IMR-90 (cell line): ENCODE data around the gene AMDHD2. TPM values are rescaled to one million over a fixed set of nuclear protein-coding genes. Genes with fewer than 3 reads are reported as not detected.
"Not testable (repeated sequence)": the region's sequence is repeated elsewhere in the genome, so short reads cannot be mapped to it uniquely, and the experiment has no call there.

Experiments
- ATAC-seq: fragments of 200-7000 bp; cut with Tn5 transposase; 2 replicates; pipeline ENCODE4 v1.9.1; 2020; ENCODE audit warnings: low read depth, mild to moderate bottlenecking, moderate library complexity
- BruUV-seq: library from RNA; stranded (reverse); fragments of 400-500 nt; replicated peaks from 2 replicates; lab custom pipeline; 2021; lab: Mats Ljungman, UMichigan
- CTCF ChIA-PET: fragments of 300-600 bp; formaldehyde crosslinking; extraction: SDS; loops from one replicate; lab custom pipeline; 2021; ENCODE audit warnings: antibody characterized with exemption; lab: Yijun Ruan, JAX
- POLR2A ChIA-PET: fragments of 300-600 bp; sonication (Branson Sonifier 250); formaldehyde crosslinking; loops from one replicate; lab custom pipeline; 2022; ENCODE audit warnings: antibody characterized with exemption; ENCODE audit not compliant: unreplicated experiment; lab: Charles Lee
- DNase-seq: peaks from one replicate; pipeline ENCODE4 v3.0.0; 2013
- H2AFZ ChIP-seq: replicated peaks from 2 replicates; pipeline ENCODE3; 2013; ENCODE audit warnings: low read length, mild to moderate bottlenecking; ENCODE audit not compliant: poor library complexity
- H2AK5ac ChIP-seq: 2 replicates; pipeline ENCODE4 v1.6.1; 2013; ENCODE audit warnings: low read depth, low read length, inconsistent platforms
- H2AK9ac ChIP-seq: replicated peaks from 2 replicates; pipeline ENCODE3; 2013; ENCODE audit warnings: mild to moderate bottlenecking, low read depth, low read length, moderate library complexity; ENCODE audit not compliant: poor library complexity
- H2BK120ac ChIP-seq: 2 replicates; pipeline ENCODE4 v1.6.1; 2013; ENCODE audit warnings: low read depth, low read length, inconsistent platforms
- H2BK15ac ChIP-seq: 3 replicates; pipeline ENCODE4 v1.6.1; 2013; ENCODE audit warnings: low read depth, low read length, inconsistent platforms
- H2BK20ac ChIP-seq: 2 replicates; pipeline ENCODE4 v1.6.1; 2013; ENCODE audit warnings: low read depth, mild to moderate bottlenecking, inconsistent platforms, low read length, moderate library complexity
- H2BK5ac ChIP-seq: 2 replicates; pipeline ENCODE4 v1.6.1; 2013; ENCODE audit warnings: mild to moderate bottlenecking, low read depth, low read length, inconsistent platforms; ENCODE audit not compliant: poor library complexity, severe bottlenecking
- H3K14ac ChIP-seq: replicated peaks from 2 replicates; pipeline ENCODE4 v1.6.1; 2013; ENCODE audit warnings: low read depth, low read length, inconsistent platforms
- H3K18ac ChIP-seq: 2 replicates; pipeline ENCODE4 v1.6.1; 2013; ENCODE audit warnings: low read depth, low read length, control low read depth
- H3K23ac ChIP-seq: 2 replicates; pipeline ENCODE4 v1.6.1; 2013; ENCODE audit warnings: low read depth, low read length, inconsistent platforms
- H3K27ac ChIP-seq: 2 replicates; pipeline ENCODE4 v1.5.1; 2013; ENCODE audit warnings: mild to moderate bottlenecking, control low read depth, low read length; ENCODE audit not compliant: insufficient read depth
- H3K27me3 ChIP-seq: 2 replicates; pipeline ENCODE4 v1.6.1; 2013; ENCODE audit warnings: low read length; ENCODE audit not compliant: control insufficient read depth, insufficient read depth
- H3K36me3 ChIP-seq: 2 replicates; pipeline ENCODE4 v1.6.1; 2013; ENCODE audit warnings: low read length, mixed read lengths; ENCODE audit not compliant: control insufficient read depth, insufficient read depth
- H3K4ac ChIP-seq: 2 replicates; pipeline ENCODE4 v1.6.1; 2013; ENCODE audit warnings: low read depth, low read length, inconsistent platforms
- H3K4me1 ChIP-seq: 2 replicates; pipeline ENCODE4 v1.6.1; 2013; ENCODE audit warnings: low read length, mixed read lengths; ENCODE audit not compliant: control insufficient read depth, insufficient read depth
- H3K4me2 ChIP-seq: 2 replicates; pipeline ENCODE4 v1.6.1; 2013; ENCODE audit warnings: low read depth, mild to moderate bottlenecking, control low read depth, low read length, moderate library complexity
- H3K4me3 ChIP-seq: 2 replicates; pipeline ENCODE4 v1.5.1; 2013; ENCODE audit warnings: low read depth, mild to moderate bottlenecking, control low read depth, low read length, moderate library complexity; ENCODE audit not compliant: insufficient read depth
- H3K56ac ChIP-seq: 2 replicates; pipeline ENCODE4 v1.6.1; 2013; ENCODE audit warnings: low read length, inconsistent platforms; ENCODE audit not compliant: insufficient read depth; ENCODE audit errors: extremely low read depth
- H3K79me1 ChIP-seq, 2 experiments: 2 replicates each; pipeline ENCODE4 v1.6.1; 2013; ENCODE audit warnings: low read length in 2 of 2, inconsistent platforms in 1 of 2, low read depth in 1 of 2
- H3K9ac ChIP-seq: 2 replicates; pipeline ENCODE4 v1.6.1; 2013; ENCODE audit warnings: low read depth, low read length, control low read depth
- H3K9me1 ChIP-seq: 2 replicates; pipeline ENCODE4 v1.6.1; 2013; ENCODE audit warnings: low read length, inconsistent platforms; ENCODE audit not compliant: insufficient read depth
- H3K9me3 ChIP-seq: 2 replicates; pipeline ENCODE4 v1.6.1; 2013; ENCODE audit warnings: low read length; ENCODE audit not compliant: control insufficient read depth, insufficient read depth
- H4K20me1 ChIP-seq: 2 replicates; pipeline ENCODE4 v1.6.1; 2013; ENCODE audit warnings: low read length, inconsistent platforms; ENCODE audit not compliant: insufficient read depth
- H4K5ac ChIP-seq: 2 replicates; pipeline ENCODE4 v1.6.1; 2013; ENCODE audit warnings: mild to moderate bottlenecking, low read depth, low read length, control low read depth
- H4K8ac ChIP-seq, 2 experiments: 2 replicates each; pipeline ENCODE4 v1.6.1; 2013; ENCODE audit warnings: low read depth in 2 of 2, low read length in 2 of 2, control low read depth in 1 of 2, inconsistent platforms in 1 of 2
- H4K91ac ChIP-seq: 2 replicates; pipeline ENCODE4 v1.6.1; 2013; ENCODE audit warnings: low read depth, low read length, inconsistent platforms; ENCODE audit not compliant: insufficient read depth
- BHLHE40 ChIP-seq: fragments of 150-350 bp; IDR thresholded peaks from 2 replicates; pipeline ENCODE4 v1.6.1; 2016; ENCODE audit warnings: mild to moderate bottlenecking, low read depth, low read length
- MAFK ChIP-seq: IDR thresholded peaks from 2 replicates; pipeline ENCODE4 v1.6.1; 2012; ENCODE audit warnings: low read depth, low read length, improper control_type of control experiment
- RAD21 ChIP-seq: IDR thresholded peaks from 2 replicates; pipeline ENCODE4 v1.6.1; 2012; ENCODE audit warnings: low read length, improper control_type of control experiment
- WGBS, 2 experiments: methylation state at CpG; one replicate each; pipeline versions ENCODE4 v1.1.5 to v1.1.7; 2013; ENCODE audit warnings: missing lambda C conversion rate in 2 of 2; ENCODE audit not compliant: insufficient read length in 1 of 2; ENCODE audit errors: extremely low coverage in 2 of 2; 5-methylcytosine and 5-hydroxymethylcytosine counted together
- dilution Hi-C: fragments of 300-500 bp; cut with HindIII; formaldehyde crosslinking; loops from one replicate; pipeline ENCODE4 v1.14.3; 2018; ENCODE audit warnings: low sequenced_read_pairs; ENCODE audit not compliant: unreplicated experiment
- in situ Hi-C: fragments of 300-500 bp; cut with MboI; formaldehyde crosslinking; loops from 3 replicates; pipeline ENCODE4 v1.14.3; 2019; ENCODE audit warnings: low sequenced_read_pairs, inconsistent platforms, mixed read lengths
- intact Hi-C: fragments of 100-400 bp; cut with micrococcal nuclease; formaldehyde crosslinking; loops from 2 replicates; pipeline ENCODE4 v1.10.0; 2022
- polyA plus RNA-seq, 3 experiments: library from polyadenylated mRNA; depleted of rRNA; stranded (reverse); fragments of >200 nt; gene quantifications; 2 replicates each; pipeline ENCODE4 v1.2.3, GENCODE V29; 2012; ENCODE audit warnings: low replicate concordance in 1 of 3
- total RNA-seq: library from RNA; depleted of rRNA; stranded (reverse); fragments of >200 nt; gene quantifications from 2 replicates; pipeline ENCODE4 v1.2.3, GENCODE V29; 2012

AMDHD2 gene
- total and polyA plus RNA-seq, 2 of the 4 experiments (the other 2 are of a cell fraction): 10.6 to 30.3 TPM

GRCh38 chr16:2478279-2478678 lies 41.9 kb upstream of the AMDHD2 start:
- Histone ChIP-seq H2AFZ (no peak overlapping the region), H3K36me3 (no peaks in the 10 kb centered on the region), H2BK5ac (no peak overlapping the region), H3K18ac (no peak overlapping the region), H3K9ac (no peak overlapping the region), H3K56ac (no peak overlapping the region), H2AK5ac (no peak overlapping the region), H4K20me1 (peaks cover 23% of the 10 kb centered on the region), H3K4me1 (peaks cover 18% of the 10 kb centered on the region), H3K14ac (no peak overlapping the region), H3K9me1 (peaks cover 4% of the 10 kb centered on the region; the same call in 1 of the 2 replicates), H3K27ac (no peak overlapping the region), H3K79me1 (peaks cover 14 to 72% of the 10 kb centered on the region in 2 experiments; a peak in 3 of 4 replicates), H4K91ac (no peak overlapping the region), H2AK9ac (no peak overlapping the region), H3K4me2 (no peak overlapping the region), H3K23ac (no peak overlapping the region), H4K8ac (no peak overlapping the region), H3K27me3 (no peaks in the 10 kb centered on the region), H4K5ac (no peak overlapping the region), H3K4ac (no peak overlapping the region), H2BK20ac (no peak overlapping the region), H3K4me3 (no peak overlapping the region), H2BK120ac (no peak overlapping the region), H2BK15ac (no peak overlapping the region), H3K9me3 (no peaks in the 10 kb centered on the region)
- BruUV-seq: no TSS peak
- no peak for TF ChIP-seq BHLHE40
- no peak for TF ChIP-seq MAFK
- no peak for TF ChIP-seq RAD21
- dilution Hi-C loops (no loop called here), intact Hi-C loops (no loop called here), in situ Hi-C loops (no loop called here)
- 88% methylated on average over 4 of the region's 8 CpGs; no CpG with 5 or more reads in 1 of the 2 experiments for WGBS, 2 experiments
- ATAC-seq (no peak), DNase-seq (no peak)
- ChIA-PET CTCF (no interaction called here), POLR2A (no interaction called here)

GRCh38 chr16:2479996-2480395 lies 40.2 kb upstream of the AMDHD2 start:
- H3K56ac ChIP-seq, in situ Hi-C loops, H2BK15ac ChIP-seq, H4K5ac ChIP-seq, H3K27me3 ChIP-seq, H3K4me3 ChIP-seq, ATAC-seq, H3K36me3 ChIP-seq, H3K23ac ChIP-seq, H4K8ac ChIP-seq, H2BK20ac ChIP-seq, H2AFZ ChIP-seq, H4K91ac ChIP-seq, H3K9me1 ChIP-seq, H2BK120ac ChIP-seq, H3K9ac ChIP-seq, intact Hi-C loops, H2AK5ac ChIP-seq, BruUV-seq, H3K4me2 ChIP-seq, dilution Hi-C loops, H2BK5ac ChIP-seq, CTCF ChIA-PET, H3K4ac ChIP-seq, H3K18ac ChIP-seq, H3K9me3 ChIP-seq, H2AK9ac ChIP-seq, H3K14ac ChIP-seq, DNase-seq, H3K27ac ChIP-seq: not testable (repeated sequence)
- peaks cover 26% of the 10 kb centered on the region for H4K20me1 ChIP-seq
- POLR2A ChIA-PET: interaction anchor here (0.6 kb wide), 1 partner anchor 14 kb away, joined by 4 read pairs; no protein-coding TSS in a partner anchor
- WGBS, 2 experiments: no CpG with 5 or more reads among the region's 10 CpGs
- H3K79me1 ChIP-seq: peaks cover 28 to 79% of the 10 kb centered on the region in 2 experiments; a peak in 3 of 4 replicates
- H3K4me1 ChIP-seq: peaks cover 20% of the 10 kb centered on the region
